ENCODE data around the gene ZNF699.

DNA sequence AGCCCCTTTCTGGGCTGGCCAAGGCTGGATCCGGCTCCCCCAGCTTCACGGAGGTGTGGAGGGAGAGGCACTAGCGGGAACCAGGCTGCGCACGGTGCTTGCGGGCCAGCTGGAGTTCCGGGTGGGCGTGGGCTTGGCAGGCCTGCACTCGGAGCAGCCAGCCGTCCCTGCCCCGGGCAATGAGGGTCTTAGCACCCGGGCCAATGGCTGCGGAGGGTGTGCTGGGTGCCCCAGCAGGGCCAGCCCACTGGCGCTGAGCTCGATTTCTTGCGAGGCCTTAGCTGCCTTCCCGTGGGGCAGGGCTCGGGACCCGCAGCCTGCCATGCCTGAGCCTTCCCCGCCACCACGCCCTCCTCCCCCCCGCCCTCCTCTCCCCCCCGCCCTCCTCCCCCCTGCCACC lies 11.7 kb upstream of the ZNF699 start:
- TF ChIP-seq, protein P1, sequence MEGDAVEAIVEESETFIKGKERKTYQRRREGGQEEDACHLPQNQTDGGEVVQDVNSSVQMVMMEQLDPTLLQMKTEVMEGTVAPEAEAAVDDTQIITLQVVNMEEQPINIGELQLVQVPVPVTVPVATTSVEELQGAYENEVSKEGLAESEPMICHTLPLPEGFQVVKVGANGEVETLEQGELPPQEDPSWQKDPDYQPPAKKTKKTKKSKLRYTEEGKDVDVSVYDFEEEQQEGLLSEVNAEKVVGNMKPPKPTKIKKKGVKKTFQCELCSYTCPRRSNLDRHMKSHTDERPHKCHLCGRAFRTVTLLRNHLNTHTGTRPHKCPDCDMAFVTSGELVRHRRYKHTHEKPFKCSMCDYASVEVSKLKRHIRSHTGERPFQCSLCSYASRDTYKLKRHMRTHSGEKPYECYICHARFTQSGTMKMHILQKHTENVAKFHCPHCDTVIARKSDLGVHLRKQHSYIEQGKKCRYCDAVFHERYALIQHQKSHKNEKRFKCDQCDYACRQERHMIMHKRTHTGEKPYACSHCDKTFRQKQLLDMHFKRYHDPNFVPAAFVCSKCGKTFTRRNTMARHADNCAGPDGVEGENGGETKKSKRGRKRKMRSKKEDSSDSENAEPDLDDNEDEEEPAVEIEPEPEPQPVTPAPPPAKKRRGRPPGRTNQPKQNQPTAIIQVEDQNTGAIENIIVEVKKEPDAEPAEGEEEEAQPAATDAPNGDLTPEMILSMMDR (optimal IDR thresholded peaks at IDR 0.05 in 1 of 3, IDR thresholded peaks at IDR 0.05 in 1 of 3, conservative IDR thresholded peaks at IDR 0.05 in 1 of 3; ENCODE audit: extremely low read depth in 1 of 3, insufficient read depth in 2 of 3, low read length in 3 of 3), result no peak
- TF ChIP-seq EZH2 (IDR thresholded peaks at IDR 0.05; ENCODE audit: low read length), result no peak
